Activated naive CD8-positive, alpha-beta T cell treated with anti-CD3 and anti-CD28 coated beads, Interleukin-2, amount 50 U/mL, for 16 hours (primary cell): ENCODE results near the gene CCND1.
A peak's percentile ranks its signal among the peaks of the same experiment; 100 is the strongest.
"Not testable (repeated sequence)": the region's sequence is repeated elsewhere in the genome, so short reads cannot be mapped to it uniquely, and the experiment has no call there.

Source experiments
- DNase-seq: peaks from one replicate; pipeline ENCODE4 v3.0.0-alpha.2; 2020; ENCODE audit warnings: low read depth, low spot score

Gene CCND1

DNA sequence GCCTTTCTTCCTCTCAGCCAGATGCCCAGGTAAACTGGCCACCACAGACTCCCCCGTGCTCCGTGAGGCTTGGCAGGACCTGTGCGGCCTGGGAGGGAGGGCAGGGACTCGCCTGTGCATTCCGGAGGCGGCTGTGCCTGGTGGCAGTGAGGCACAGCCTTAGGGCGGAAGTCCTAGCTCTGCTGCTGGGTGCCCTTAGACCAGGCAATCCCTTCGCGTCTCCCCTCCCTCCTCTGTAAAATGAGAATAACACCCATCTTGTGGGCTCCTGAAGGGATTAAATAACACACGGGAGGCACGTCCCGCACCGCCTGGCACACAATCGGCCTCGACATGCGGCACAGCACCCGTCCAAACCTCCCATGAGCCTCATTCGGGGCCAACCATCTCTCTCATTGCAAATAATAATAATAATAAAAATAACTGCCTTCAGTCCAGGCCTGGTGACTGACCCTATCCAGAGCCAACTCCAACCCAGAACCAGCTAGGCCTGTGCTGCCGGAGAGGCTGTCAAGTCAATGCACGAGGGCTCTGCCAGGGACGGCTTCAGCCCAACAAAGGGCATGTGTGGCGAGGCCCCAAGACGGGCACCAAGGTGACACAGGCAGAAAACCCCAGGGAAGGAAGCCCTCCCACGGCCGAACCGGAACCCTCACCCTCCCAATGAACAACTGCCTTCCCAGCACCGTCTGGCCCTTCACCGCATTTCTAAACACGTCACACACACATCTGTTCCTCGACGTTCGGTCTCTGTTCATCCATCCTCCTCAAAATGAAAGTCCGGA lies 26.0 kb downstream of the CCND1 start:
- no peak for DNase-seq

DNA sequence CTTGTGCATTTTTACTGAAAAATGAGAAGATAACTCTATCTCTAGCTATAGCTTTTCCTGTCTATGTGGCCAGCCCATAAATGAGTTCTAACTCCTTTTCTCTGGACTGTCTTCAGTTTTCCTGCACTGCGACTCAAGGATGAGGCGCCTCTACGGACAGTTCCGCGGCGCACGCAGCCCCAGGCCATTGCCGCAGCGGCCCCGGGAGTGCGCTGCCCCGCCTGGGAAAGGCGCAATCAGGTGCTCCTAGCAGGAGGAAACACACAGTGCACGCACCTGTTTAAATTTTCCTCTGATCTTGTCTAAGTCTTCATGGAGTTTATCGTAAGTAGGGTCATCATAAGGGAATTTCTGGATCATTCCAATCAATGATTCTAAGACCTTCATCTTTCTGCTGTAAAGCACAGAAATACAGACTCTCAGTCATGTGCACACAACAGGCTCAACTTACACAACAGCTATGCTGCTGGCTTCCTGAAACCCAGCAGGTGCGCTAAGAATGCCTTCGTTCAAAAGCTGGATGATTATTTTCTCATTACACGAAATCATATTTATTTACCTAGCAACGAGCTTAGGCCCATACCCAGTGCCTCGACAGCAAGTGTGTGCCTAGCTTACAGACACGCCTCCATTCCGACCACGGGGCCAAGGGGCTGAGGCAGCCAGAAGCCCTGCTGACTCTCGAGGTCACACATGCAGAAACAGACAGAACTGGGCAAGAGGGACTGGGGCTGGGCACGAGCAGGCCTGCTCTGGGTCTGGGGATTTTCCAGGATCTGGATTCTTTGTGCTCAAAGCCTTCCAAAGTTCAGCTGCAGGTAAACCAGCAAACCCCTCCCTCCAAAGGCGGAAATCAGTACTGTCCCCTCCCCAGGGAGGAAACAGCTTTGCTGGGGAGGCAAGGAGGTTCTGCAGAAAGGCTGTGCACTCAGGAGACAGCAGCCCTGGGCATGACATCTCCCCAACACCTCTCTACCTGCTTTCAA lies 27.0 kb downstream of the CCND1 start:
- DNase-seq, result no peak

- no peak for DNase-seq
Observed at GRCh38 chr11:69669486-69669885, 28.5 kb downstream of the CCND1 start.

- DNase-seq, result peak; percentile 23
Observed at GRCh38 chr11:69670158-69670845, 29.3 kb downstream of the CCND1 start.

DNA sequence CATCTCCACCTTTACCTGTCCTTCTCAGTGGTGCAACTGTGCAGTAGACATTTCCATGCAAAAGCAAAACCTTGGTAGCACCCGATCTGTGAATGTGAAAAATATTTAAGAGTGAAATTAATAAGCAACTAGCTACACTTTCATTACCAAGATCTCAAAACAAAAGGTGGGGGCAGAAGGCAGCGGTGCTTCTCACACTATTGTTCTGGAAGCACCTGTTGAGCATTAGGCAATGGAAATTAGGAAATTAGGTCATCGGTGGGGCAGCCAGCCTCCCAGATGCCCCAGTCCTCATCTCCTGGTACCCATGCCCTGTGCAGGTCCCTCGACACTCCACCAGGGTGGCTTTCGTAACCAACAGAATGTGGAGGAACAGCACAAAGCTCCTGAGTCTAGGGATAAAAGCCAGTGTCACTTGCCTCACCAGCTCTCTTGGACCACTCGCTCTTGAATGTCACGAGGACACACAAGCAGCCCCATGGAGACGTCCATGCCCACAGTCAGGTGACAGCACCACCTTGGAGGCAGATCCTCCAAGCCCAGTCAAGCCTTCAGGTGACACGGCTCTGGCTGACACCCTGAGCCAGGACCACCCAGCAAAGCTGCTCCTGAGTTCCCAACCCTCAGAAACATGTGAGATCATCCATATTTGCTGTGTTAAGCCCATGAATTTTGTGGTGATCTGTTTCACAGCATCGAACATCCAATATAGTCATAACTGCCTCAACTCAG lies 30.9 kb downstream of the CCND1 start:
- no peak for DNase-seq

DNA sequence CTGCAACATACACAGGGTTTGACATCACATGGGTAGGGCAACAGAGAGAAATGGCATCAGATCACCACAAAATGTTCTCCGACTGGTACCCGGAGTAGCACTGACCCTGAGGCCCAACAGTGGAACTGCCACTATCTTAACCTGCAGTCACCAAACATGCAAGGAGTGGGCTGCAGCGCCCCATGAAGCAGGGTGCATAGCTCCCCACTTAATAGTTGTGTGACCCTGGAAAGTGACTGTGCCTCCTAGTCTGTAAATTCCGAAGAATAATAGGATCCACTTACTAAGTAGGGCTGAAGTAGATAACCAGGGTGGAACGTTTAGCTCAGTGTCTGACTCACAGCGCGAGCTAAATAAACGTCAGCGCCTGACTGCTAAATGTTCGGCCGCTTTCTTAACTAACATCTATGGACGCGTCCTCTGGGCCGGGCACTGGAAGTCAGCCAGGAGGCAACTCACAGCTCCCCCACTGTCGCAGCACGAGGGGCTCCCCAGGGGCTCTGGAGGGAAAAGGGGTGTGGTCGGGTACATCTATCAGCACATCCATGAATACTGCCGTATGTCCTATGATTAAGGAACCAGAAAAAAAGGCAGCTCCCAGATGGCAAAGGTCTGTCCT lies 33.4 kb downstream of the CCND1 start:
- DNase-seq, result no peak

- peak; percentile 90 for DNase-seq
Observed at GRCh38 chr11:69674886-69675714, 34.1 kb downstream of the CCND1 start, which contains the start of gene LTO1. Gene LTO1 (minus strand): TSS chr11:69675353. CDS start chr11:69675239, 114 bp downstream.

DNA sequence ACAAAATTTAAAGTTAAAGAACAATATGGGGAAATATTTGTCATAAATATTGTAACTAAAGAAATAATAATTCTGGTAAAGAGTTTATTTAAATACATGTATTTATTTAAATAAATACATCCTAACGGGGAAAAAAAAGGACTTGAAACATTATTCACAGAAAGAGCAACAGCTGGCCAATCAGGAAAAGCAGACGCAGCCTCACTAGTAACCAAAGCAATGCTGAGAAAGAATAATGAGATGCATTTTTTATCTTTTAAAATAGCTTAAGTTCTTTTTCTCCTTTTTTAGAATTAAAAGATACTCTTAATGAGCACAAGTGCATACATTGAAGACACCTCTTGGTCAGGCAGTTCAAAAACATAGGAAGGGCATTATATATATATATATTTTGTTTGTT lies 36.8 kb downstream of the CCND1 start:
- no peak for DNase-seq

- DNase-seq, result no peak
Observed at GRCh38 chr11:69680688-69681087, 39.7 kb downstream of the CCND1 start.

DNA sequence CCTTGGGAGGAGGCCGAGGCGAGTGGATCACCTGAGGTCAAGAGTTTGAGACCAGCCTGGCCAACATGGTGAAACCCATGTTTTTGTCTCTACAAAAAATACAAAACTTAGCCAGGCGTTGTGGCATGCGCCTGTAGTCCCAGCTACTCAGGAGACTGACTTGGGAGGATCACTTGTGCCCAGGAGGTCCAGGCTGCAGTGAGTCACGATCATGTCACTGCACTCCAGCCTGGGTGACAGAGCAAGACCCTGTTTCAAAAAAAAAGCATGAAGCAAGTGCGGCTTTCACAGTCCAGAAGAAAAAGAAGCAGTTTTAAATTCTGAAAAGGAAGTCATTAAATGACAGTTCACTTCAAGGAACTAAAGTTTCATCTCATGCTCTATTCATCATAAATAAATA lies 41.3 kb downstream of the CCND1 start:
- DNase-seq, result no peak

DNA sequence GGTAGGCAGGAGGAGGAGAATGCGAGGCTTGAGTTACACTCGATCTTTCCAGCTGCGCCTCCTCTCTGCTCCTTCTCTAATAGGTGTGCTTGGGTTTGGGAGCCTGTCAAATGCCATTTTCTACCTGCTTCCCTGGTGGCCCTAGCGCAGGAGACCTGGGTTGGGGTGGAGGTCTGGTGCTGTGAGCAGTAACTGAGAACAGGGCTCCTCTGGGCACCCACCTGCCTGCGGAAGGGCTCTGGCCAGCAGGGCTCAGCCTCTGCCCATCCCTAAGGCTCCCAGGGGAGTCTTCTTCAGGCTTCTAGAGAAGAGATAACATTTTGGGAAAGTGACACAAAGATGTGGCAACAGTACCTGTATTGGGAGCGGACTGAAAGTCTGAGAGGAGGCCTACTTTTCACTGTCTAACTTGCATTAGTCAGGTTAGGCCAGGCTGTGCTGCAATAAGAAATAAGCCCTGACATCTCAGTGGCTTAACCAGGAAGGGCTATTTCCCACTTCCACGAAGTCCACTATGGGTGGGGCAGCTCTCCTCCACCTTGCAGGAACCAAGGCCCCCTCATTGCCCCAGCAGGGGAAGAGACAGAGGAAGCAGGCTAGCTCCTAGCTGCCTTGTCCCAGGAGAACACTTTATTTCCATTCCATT lies 41.8 kb downstream of the CCND1 start:
- no peak for DNase-seq

GRCh38 chr11:69683764-69684333 lies 42.9 kb downstream of the CCND1 start:
- DNase-seq, result no peak

GRCh38 chr11:69684651-69685050 lies 43.7 kb downstream of the CCND1 start:
- no peak for DNase-seq

DNA sequence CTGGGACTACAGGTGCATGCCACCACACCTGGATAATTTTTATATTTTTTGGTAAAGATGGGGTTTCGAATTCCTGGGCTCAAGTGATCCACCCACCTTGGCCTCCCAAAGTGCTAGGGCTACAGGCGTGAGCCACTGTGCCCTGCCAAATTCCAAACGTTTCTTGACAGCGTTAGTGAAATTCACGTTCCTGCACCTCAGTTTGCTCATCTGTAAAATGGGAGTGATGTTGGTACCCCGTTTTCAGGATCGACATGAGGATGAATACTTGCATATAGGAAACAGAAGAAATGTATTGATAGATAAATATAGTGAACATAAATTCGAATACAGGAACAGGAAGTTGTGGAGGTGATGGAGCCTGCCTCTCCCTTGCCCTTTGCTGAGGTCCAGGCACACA lies 44.4 kb downstream of the CCND1 start:
- DNase-seq, result no peak

- DNase-seq, result no peak
Observed at GRCh38 chr11:69686452-69686851, 45.5 kb downstream of the CCND1 start.

GRCh38 chr11:69686856-69687255 lies 45.9 kb downstream of the CCND1 start:
- DNase-seq, result no peak

- not testable (repeated sequence) for DNase-seq
Observed at GRCh38 chr11:69687969-69688771, 47.2 kb downstream of the CCND1 start.
